Prostate gland (tissue), 2 donors: ENCODE data around the gene ARL8B.

Experiments used
- POLR2A ChIP-seq: fragments of 450-650 bp; IDR thresholded peaks from one replicate; pipeline ENCODE4 v1.6.1; 2016; ENCODE audit warnings: antibody characterized with exemption, mild to moderate bottlenecking
- POLR2AphosphoS5 ChIP-seq: sonication (generic); formaldehyde crosslinking; IDR thresholded peaks from one replicate; pipeline ENCODE4 v1.6.1; 2017; ENCODE audit warnings: antibody characterized with exemption
- TF ChIP-seq, protein P1 (sequence below), 4 experiments: fragments of 200-600 bp in 2 of 4; fragments of 450-650 bp in 2 of 4; sonication (generic) in 2 of 4; IDR thresholded peaks; 1 replicate in 3 of 4; 2 replicates in 1 of 4; pipeline ENCODE4 v1.5.1; 2016 to 2019; ENCODE audit warnings: antibody characterized with exemption in 4 of 4, mild to moderate bottlenecking in 2 of 4, moderate library complexity in 2 of 4

DNA sequence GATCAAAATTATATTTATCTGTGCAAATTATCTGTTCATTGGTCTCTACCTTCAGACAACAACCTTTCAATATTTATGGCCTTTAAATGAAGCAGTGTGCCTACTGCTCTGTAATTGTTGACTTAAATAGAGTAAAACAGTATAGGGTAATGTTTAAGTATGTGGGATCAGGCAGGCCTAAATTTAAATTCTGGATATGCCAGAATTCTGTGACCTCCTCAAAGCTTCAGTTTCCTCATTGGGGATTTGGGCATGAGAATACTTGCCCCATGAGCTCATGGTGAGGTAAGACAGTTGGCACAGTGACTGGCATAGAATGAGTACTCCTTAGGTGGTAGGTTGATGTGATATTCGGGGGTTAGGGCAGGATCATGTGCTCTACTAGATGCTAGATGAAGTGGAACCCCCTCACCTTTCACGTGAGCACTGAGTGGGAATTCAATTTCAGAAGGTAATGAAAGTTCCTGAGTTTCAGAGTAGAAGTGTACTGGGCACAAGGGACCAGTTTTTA lies 14.9 kb downstream of the ARL8B start:
- TF ChIP-seq, protein P1, sequence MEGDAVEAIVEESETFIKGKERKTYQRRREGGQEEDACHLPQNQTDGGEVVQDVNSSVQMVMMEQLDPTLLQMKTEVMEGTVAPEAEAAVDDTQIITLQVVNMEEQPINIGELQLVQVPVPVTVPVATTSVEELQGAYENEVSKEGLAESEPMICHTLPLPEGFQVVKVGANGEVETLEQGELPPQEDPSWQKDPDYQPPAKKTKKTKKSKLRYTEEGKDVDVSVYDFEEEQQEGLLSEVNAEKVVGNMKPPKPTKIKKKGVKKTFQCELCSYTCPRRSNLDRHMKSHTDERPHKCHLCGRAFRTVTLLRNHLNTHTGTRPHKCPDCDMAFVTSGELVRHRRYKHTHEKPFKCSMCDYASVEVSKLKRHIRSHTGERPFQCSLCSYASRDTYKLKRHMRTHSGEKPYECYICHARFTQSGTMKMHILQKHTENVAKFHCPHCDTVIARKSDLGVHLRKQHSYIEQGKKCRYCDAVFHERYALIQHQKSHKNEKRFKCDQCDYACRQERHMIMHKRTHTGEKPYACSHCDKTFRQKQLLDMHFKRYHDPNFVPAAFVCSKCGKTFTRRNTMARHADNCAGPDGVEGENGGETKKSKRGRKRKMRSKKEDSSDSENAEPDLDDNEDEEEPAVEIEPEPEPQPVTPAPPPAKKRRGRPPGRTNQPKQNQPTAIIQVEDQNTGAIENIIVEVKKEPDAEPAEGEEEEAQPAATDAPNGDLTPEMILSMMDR (IDR thresholded peaks at IDR 0.05), result no peak
- TF ChIP-seq POLR2AphosphoS5 (no peak), POLR2A (no peak)
